Uterus (tissue), 4 donors: ENCODE results near the gene IFNG-AS1. TPM values are rescaled to one million over a fixed set of nuclear protein-coding genes. Genes with fewer than 3 reads are reported as not detected.

Experiments used
- DNase-seq, 2 donors: peaks; one replicate each; pipeline ENCODE4 v3.0.0-alpha.2; 2019 to 2020
- H3K27ac ChIP-seq, 2 donors: fragments of 200-600 bp; sonication (generic); 1 replicate in 1 of 2; 2 replicates in 1 of 2; pipeline ENCODE4 v1.5.1; 2016 to 2018
- H3K27me3 ChIP-seq, 2 donors: fragments of 200-600 bp; sonication (generic); one replicate each; pipeline ENCODE4 v1.5.1; 2018 to 2019; ENCODE audit warnings: control low read depth in 1 of 2
- H3K36me3 ChIP-seq, 2 donors: fragments of 200-600 bp; sonication (generic); one replicate each; pipeline ENCODE4 v1.5.1; 2019; ENCODE audit warnings: control low read depth in 1 of 2
- H3K4me1 ChIP-seq, 2 donors: fragments of 200-600 bp; sonication (generic); one replicate each; pipeline ENCODE4 v1.5.1; 2018 to 2019; ENCODE audit warnings: control low read depth in 1 of 2
- H3K4me3 ChIP-seq, 2 donors: fragments of 200-600 bp; sonication (generic); 1 replicate in 1 of 2; 2 replicates in 1 of 2; pipeline ENCODE4 v1.5.1; 2018 to 2019; ENCODE audit warnings: mild to moderate bottlenecking in 1 of 2
- H3K9me3 ChIP-seq, 2 donors: fragments of 200-600 bp; sonication (generic); one replicate each; pipeline ENCODE4 v1.5.1; 2019; ENCODE audit warnings: control low read depth in 1 of 2
- POLR2A ChIP-seq, 2 donors: fragments of 450-650 bp; IDR thresholded peaks; one replicate each; pipeline ENCODE4 v1.6.1; 2016; ENCODE audit warnings: antibody characterized with exemption in 2 of 2, mild to moderate bottlenecking in 1 of 2, moderate library complexity in 1 of 2
- intact Hi-C: fragments of 100-400 bp; cut with DNase I; formaldehyde crosslinking; loops from one replicate; pipeline ENCODE4 v1.15.1; 2023; ENCODE audit warnings: low total_unique reads
- total RNA-seq, 4 donors: library from RNA; depleted of rRNA in 3 of 4; stranded (reverse); fragments of >200 nt in 3 of 4; gene quantifications; one replicate each; pipeline versions ENCODE4 v1.1.0 to v1.2.4, GENCODE V29; 2014 to 2023
- TF ChIP-seq, protein P1 (sequence below), 4 experiments: fragments of 200-600 bp in 2 of 4; fragments of 450-650 bp in 2 of 4; sonication (generic) in 2 of 4; IDR thresholded peaks; one replicate each; pipeline ENCODE4 v1.5.1; 2016 to 2019; ENCODE audit warnings: antibody characterized with exemption in 4 of 4, mild to moderate bottlenecking in 2 of 4, moderate library complexity in 1 of 4
- donor health status: DM: yes; HTN: yes; CAD: no.

The IFNG-AS1 gene
- total RNA-seq, 4 donors from 2014 or later = not detected

DNA sequence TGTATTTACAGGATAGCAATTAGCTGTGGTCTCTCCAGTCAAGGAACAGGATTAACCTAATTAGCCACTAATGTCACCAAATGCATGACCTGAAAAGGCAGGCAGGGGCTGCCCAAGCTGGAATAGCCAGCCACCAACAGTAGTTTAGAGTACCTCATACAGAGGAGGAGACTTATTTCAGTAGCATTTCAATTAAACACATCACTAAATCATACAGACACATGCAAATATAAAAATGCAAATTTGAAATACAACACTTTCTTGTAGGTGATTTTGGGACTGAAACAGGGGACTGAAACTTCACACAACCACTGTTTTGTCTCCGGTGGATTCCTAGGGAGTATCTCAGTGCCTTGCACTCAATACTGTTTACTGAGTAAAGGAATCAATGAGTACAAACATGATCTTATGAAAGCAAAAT lies 636 bp upstream of the IFNG-AS1 start:
- DNase-seq = no peak
- Histone ChIP-seq H3K36me3 (no peaks in the 10 kb centered on the region), H3K27ac (no peak overlapping the region), H3K9me3 (no peaks in the 10 kb centered on the region), H3K4me3 (no peak overlapping the region), H3K4me1 (no peaks in the 10 kb centered on the region), H3K27me3 (no peaks in the 10 kb centered on the region)
- intact Hi-C loops = no loop called here
- TF ChIP-seq POLR2A (IDR thresholded peaks at IDR 0.05) = no peak
- TF ChIP-seq, protein P1, sequence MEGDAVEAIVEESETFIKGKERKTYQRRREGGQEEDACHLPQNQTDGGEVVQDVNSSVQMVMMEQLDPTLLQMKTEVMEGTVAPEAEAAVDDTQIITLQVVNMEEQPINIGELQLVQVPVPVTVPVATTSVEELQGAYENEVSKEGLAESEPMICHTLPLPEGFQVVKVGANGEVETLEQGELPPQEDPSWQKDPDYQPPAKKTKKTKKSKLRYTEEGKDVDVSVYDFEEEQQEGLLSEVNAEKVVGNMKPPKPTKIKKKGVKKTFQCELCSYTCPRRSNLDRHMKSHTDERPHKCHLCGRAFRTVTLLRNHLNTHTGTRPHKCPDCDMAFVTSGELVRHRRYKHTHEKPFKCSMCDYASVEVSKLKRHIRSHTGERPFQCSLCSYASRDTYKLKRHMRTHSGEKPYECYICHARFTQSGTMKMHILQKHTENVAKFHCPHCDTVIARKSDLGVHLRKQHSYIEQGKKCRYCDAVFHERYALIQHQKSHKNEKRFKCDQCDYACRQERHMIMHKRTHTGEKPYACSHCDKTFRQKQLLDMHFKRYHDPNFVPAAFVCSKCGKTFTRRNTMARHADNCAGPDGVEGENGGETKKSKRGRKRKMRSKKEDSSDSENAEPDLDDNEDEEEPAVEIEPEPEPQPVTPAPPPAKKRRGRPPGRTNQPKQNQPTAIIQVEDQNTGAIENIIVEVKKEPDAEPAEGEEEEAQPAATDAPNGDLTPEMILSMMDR (IDR thresholded peaks at IDR 0.05) = no peak

DNA sequence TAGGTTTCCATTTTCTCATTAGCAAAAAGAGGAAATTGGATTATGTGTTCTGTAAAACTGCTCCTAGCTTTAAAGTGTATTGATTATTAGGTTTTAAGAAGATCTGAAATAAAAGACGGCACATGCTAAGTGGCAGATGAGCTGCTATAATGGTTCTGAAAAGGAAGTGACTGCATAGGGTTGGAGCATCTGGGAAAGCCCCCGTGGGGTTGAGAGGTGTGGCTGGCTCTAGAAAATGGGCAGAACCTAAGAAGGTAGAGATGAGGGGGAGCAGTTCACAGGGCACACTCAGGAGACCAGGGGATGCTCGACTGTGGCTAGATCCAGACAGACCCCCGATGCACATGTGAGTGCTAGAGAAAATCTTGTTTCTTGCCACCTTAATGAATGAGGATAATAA lies 1.9 kb downstream of the IFNG-AS1 start:
- Histone ChIP-seq H3K27ac (no peak overlapping the region), H3K9me3 (no peaks in the 10 kb centered on the region), H3K4me1 (no peaks in the 10 kb centered on the region), H3K27me3 (no peaks in the 10 kb centered on the region), H3K4me3 (no peak overlapping the region), H3K36me3 (no peaks in the 10 kb centered on the region)
- TF ChIP-seq, protein P1 (IDR thresholded peaks at IDR 0.05) = no peak
- no peak for TF ChIP-seq POLR2A (IDR thresholded peaks at IDR 0.05)
- intact Hi-C loops = no loop called here
- no peak for DNase-seq

- no peaks in the 10 kb centered on the region for H3K4me1 ChIP-seq
- H3K9me3 ChIP-seq = no peaks in the 10 kb centered on the region
- no peak overlapping the region for H3K4me3 ChIP-seq
- intact Hi-C loops = no loop called here
- H3K27me3 ChIP-seq = no peaks in the 10 kb centered on the region
- no peaks in the 10 kb centered on the region for H3K36me3 ChIP-seq
- H3K27ac ChIP-seq = no peak overlapping the region
- no peak for DNase-seq
- no peak for TF ChIP-seq POLR2A (IDR thresholded peaks at IDR 0.05)
- TF ChIP-seq, protein P1 (IDR thresholded peaks at IDR 0.05) = no peak
Measured at GRCh38 chr12:67993143-67993542, 3.9 kb downstream of the IFNG-AS1 start.

- Histone ChIP-seq H3K4me3 (no peak overlapping the region), H3K4me1 (no peaks in the 10 kb centered on the region), H3K9me3 (no peaks in the 10 kb centered on the region), H3K27ac (no peak overlapping the region), H3K36me3 (no peaks in the 10 kb centered on the region), H3K27me3 (no peaks in the 10 kb centered on the region)
- TF ChIP-seq POLR2A (IDR thresholded peaks at IDR 0.05) = no peak
- TF ChIP-seq, protein P1 (IDR thresholded peaks at IDR 0.05) = no peak
- intact Hi-C loops = no loop called here
- DNase-seq = no peak
Measured at GRCh38 chr12:67994046-67994445, 4.8 kb downstream of the IFNG-AS1 start.

GRCh38 chr12:67996347-67996746 lies 7.1 kb downstream of the IFNG-AS1 start:
- intact Hi-C loops = no loop called here
- TF ChIP-seq, protein P1 (IDR thresholded peaks at IDR 0.05) = no peak
- no peak for TF ChIP-seq POLR2A (IDR thresholded peaks at IDR 0.05)
- DNase-seq = no peak
- Histone ChIP-seq H3K36me3 (no peaks in the 10 kb centered on the region), H3K9me3 (no peaks in the 10 kb centered on the region), H3K4me3 (no peak overlapping the region), H3K4me1 (no peaks in the 10 kb centered on the region), H3K27ac (no peak overlapping the region), H3K27me3 (no peaks in the 10 kb centered on the region)
